KMS-11 (cell line): ENCODE measurements around the gene CLPSL1.

Experiments used
- H2AFZ ChIP-seq: fragments of 200-600 bp; sonication (generic); 2 replicates; pipeline ENCODE4 v1.6.1; 2016; ENCODE audit warnings: antibody characterized with exemption, mixed run types, low read depth
- H3K27ac ChIP-seq: fragments of 200-600 bp; sonication (generic); 2 replicates; pipeline ENCODE4 v1.6.1; 2016; ENCODE audit warnings: mild to moderate bottlenecking, mixed run types
- H3K27me3 ChIP-seq: fragments of 200-600 bp; sonication (generic); 2 replicates; pipeline ENCODE4 v1.6.1; 2017; ENCODE audit warnings: mild to moderate bottlenecking, low read depth, mixed run types, moderate library complexity; ENCODE audit not compliant: insufficient read depth
- H3K36me3 ChIP-seq: fragments of 200-600 bp; sonication (generic); 2 replicates; pipeline ENCODE4 v1.6.1; 2017; ENCODE audit warnings: mild to moderate bottlenecking, mixed run types; ENCODE audit not compliant: insufficient read depth
- H3K4me1 ChIP-seq: fragments of 200-600 bp; sonication (generic); 2 replicates; pipeline ENCODE4 v1.6.1; 2016; ENCODE audit warnings: mild to moderate bottlenecking, low read depth, mixed run types; ENCODE audit not compliant: poor library complexity, severe bottlenecking
- H3K4me2 ChIP-seq: fragments of 200-600 bp; sonication (generic); 2 replicates; pipeline ENCODE4 v1.7.0; 2016; ENCODE audit warnings: mild to moderate bottlenecking, mixed run types
- H3K4me3 ChIP-seq: fragments of 200-600 bp; sonication (generic); IDR thresholded peaks from 2 replicates; pipeline ENCODE4 v1.6.1; 2017; ENCODE audit warnings: low read depth, low read length, mixed read lengths; ENCODE audit not compliant: insufficient read depth
- H3K79me2 ChIP-seq: fragments of 200-600 bp; sonication (generic); 2 replicates; pipeline ENCODE4 v1.6.1; 2016; ENCODE audit warnings: low read depth, mixed run types; ENCODE audit not compliant: insufficient read depth
- H3K9ac ChIP-seq: fragments of 200-600 bp; sonication (generic); 2 replicates; pipeline ENCODE4 v1.6.1; 2016; ENCODE audit warnings: mild to moderate bottlenecking, mixed run types
- H4K20me1 ChIP-seq: fragments of 200-600 bp; sonication (generic); 2 replicates; pipeline ENCODE4 v1.6.1; 2016; ENCODE audit warnings: mild to moderate bottlenecking, mixed run types; ENCODE audit not compliant: insufficient read depth
- CTCF ChIP-seq: fragments of 200-600 bp; sonication (generic); conservative IDR thresholded peaks from 2 replicates; pipeline ENCODE4 v1.6.1; 2017; ENCODE audit warnings: low read depth, mild to moderate bottlenecking, antibody characterized with exemption, low read length, moderate library complexity, mixed read lengths

CLPSL1 gene

GRCh38 chr6:35786810-35787209, 6.0 kb downstream of the CLPSL1 start:
- H3K4me2 ChIP-seq: no peak overlapping the region
- TF ChIP-seq CTCF: no peak

GRCh38 chr6:35787266-35788218, 6.7 kb downstream of the CLPSL1 start:
- Histone ChIP-seq H3K4me3 (no peak overlapping the region), H3K9ac (no peak overlapping the region), H4K20me1 (no peaks in the 10 kb centered on the region), H2AFZ (no peak overlapping the region), H3K27me3 (no peaks in the 10 kb centered on the region), H3K4me2 (no peak overlapping the region), H3K27ac (no peak overlapping the region), H3K4me1 (no peaks in the 10 kb centered on the region), H3K36me3 (no peaks in the 10 kb centered on the region), H3K79me2 (no peaks in the 10 kb centered on the region)
- TF ChIP-seq CTCF: no peak

More at GRCh38 chr6:35786810-35787209, 6.0 kb downstream of the CLPSL1 start:
- H4K20me1 ChIP-seq: no peaks in the 10 kb centered on the region
- H3K27me3 ChIP-seq: no peaks in the 10 kb centered on the region
- no peak overlapping the region for H3K4me3 ChIP-seq
- no peaks in the 10 kb centered on the region for H3K79me2 ChIP-seq
- H3K36me3 ChIP-seq: no peaks in the 10 kb centered on the region
- no peaks in the 10 kb centered on the region for H3K4me1 ChIP-seq
- no peak overlapping the region for H3K9ac ChIP-seq
- no peak overlapping the region for H2AFZ ChIP-seq
- H3K27ac ChIP-seq: no peak overlapping the region

DNA sequence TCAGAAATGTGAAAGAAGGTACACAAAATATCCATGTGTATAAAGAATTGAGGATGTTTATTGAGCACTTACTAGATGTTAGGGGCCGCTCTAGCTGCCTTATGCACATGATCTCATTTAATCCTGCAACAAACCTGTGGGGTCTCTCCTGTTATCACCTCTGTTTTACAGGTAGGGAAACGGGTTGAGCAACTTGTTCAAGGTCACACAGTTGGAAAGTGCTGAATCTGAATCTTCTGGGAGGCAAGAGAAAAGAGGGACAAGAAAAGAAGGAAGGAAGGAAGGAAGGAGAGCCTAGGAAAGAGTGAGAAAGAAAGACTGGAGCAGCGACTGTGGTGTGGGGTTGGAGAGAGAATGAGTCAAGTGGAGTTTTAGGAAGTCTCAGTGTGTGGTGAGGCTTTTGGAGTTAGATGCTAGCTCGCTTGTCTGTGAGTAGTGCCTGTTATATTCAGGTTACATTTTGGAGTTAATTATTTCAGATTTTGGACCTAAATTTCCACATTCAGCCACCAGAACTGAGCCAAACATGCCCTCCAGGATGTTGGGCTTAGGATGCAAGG, 7.7 kb downstream of the CLPSL1 start:
- H3K27ac ChIP-seq: no peak overlapping the region
- TF ChIP-seq CTCF: no peak
- no peak overlapping the region for H3K4me2 ChIP-seq

GRCh38 chr6:35790683-35791082, 9.9 kb downstream of the CLPSL1 start:
- Histone ChIP-seq H3K4me1 (no peaks in the 10 kb centered on the region), H3K27me3 (no peaks in the 10 kb centered on the region), H3K9ac (no peak overlapping the region), H3K79me2 (no peaks in the 10 kb centered on the region), H2AFZ (no peak overlapping the region), H3K36me3 (no peaks in the 10 kb centered on the region), H3K4me3 (no peak overlapping the region), H3K27ac (no peak overlapping the region), H3K4me2 (no peak overlapping the region), H4K20me1 (no peaks in the 10 kb centered on the region)
- no peak for TF ChIP-seq CTCF

More for the DNA sequence above, 7.7 kb downstream of the CLPSL1 start:
- H3K27me3 ChIP-seq: no peaks in the 10 kb centered on the region
- H3K4me1 ChIP-seq: no peaks in the 10 kb centered on the region
- H2AFZ ChIP-seq: no peak overlapping the region
- H3K9ac ChIP-seq: no peak overlapping the region
- H3K79me2 ChIP-seq: no peaks in the 10 kb centered on the region
- H3K36me3 ChIP-seq: no peaks in the 10 kb centered on the region
- no peak overlapping the region for H3K4me3 ChIP-seq
- H4K20me1 ChIP-seq: no peaks in the 10 kb centered on the region
